DOHH2 (cell line): ENCODE data around the gene MYO7B.

Experiments used
- H3F3A ChIP-seq: fragments of 200-600 bp; sonication (generic), shearing (Covaris generic); 2 replicates; pipeline ENCODE4 v1.6.0; 2016; ENCODE audit warnings: antibody characterized with exemption, mild to moderate bottlenecking; ENCODE audit not compliant: control insufficient read depth, insufficient read depth
- H3K27ac ChIP-seq: fragments of 200-600 bp; sonication (generic); 2 replicates; pipeline ENCODE4 v1.5.1; 2014; ENCODE audit warnings: low read depth, mild to moderate bottlenecking, low read length, moderate library complexity
- H3K27me3 ChIP-seq: fragments of 200-600 bp; sonication (generic); 2 replicates; pipeline ENCODE4 v1.6.1; 2014; ENCODE audit warnings: mild to moderate bottlenecking, low read length, mixed read lengths; ENCODE audit not compliant: control insufficient read depth
- H3K36me3 ChIP-seq: fragments of 200-600 bp; sonication (generic); 2 replicates; pipeline ENCODE4 v1.6.1; 2014; ENCODE audit warnings: mild to moderate bottlenecking, low read length, moderate library complexity, mixed read lengths; ENCODE audit not compliant: control insufficient read depth
- H3K4me1 ChIP-seq: fragments of 200-600 bp; sonication (generic); 2 replicates; pipeline ENCODE4 v1.6.1; 2014; ENCODE audit warnings: mild to moderate bottlenecking, low read length, mixed read lengths; ENCODE audit not compliant: control insufficient read depth
- H3K4me2 ChIP-seq: fragments of 200-600 bp; sonication (generic); 2 replicates; pipeline ENCODE4 v1.6.0; 2014; ENCODE audit warnings: mild to moderate bottlenecking, low read length, moderate library complexity
- H3K4me3 ChIP-seq: fragments of 200-600 bp; sonication (generic); 2 replicates; pipeline ENCODE4 v1.5.1; 2014; ENCODE audit warnings: mild to moderate bottlenecking, low read length, mixed read lengths
- H3K79me2 ChIP-seq: fragments of 200-600 bp; sonication (generic); 2 replicates; pipeline ENCODE4 v1.6.1; 2014; ENCODE audit warnings: mild to moderate bottlenecking, low read length, mixed read lengths; ENCODE audit not compliant: control insufficient read depth
- H3K9me2 ChIP-seq: fragments of 200-600 bp; sonication (generic); replicated peaks from 2 replicates; pipeline ENCODE4 v1.6.1; 2014; ENCODE audit warnings: mild to moderate bottlenecking, low read length, mixed read lengths; ENCODE audit not compliant: control insufficient read depth
- H3K9me3 ChIP-seq: fragments of 200-600 bp; sonication (generic); 2 replicates; pipeline ENCODE4 v1.6.1; 2014; ENCODE audit warnings: antibody characterized with exemption, low read length, mixed read lengths; ENCODE audit not compliant: control insufficient read depth, insufficient read depth
- H4K20me1 ChIP-seq: fragments of 200-600 bp; sonication (generic); 2 replicates; pipeline ENCODE4 v1.6.0; 2014; ENCODE audit warnings: low read depth, mild to moderate bottlenecking, antibody characterized with exemption, low read length, moderate library complexity; ENCODE audit not compliant: control insufficient read depth, insufficient read depth
- CTCF ChIP-seq: fragments of 200-600 bp; sonication (generic); IDR thresholded peaks from one replicate; pipeline ENCODE4 v1.5.1; 2014; ENCODE audit warnings: antibody characterized with exemption, mild to moderate bottlenecking, low read depth, low read length; ENCODE audit not compliant: poor library complexity, severe bottlenecking
- EZH2phosphoT487 ChIP-seq: fragments of 200-600 bp; sonication (generic); IDR thresholded peaks from 2 replicates; pipeline ENCODE4 v1.6.1; 2017; ENCODE audit warnings: borderline replicate concordance, mild to moderate bottlenecking, antibody characterized with exemption, low read length, moderate library complexity, mixed read lengths

MYO7B gene

GRCh38 chr2:127652786-127653357, 117.4 kb downstream of the MYO7B start:
- no peak for TF ChIP-seq EZH2phosphoT487
- no peak for TF ChIP-seq CTCF
- H3K4me3 ChIP-seq = peak overlapping the region; percentile 25
- no peaks in the 10 kb centered on the region for H3K27me3 ChIP-seq
- no peaks in the 10 kb centered on the region for H3K9me3 ChIP-seq
- no peaks in the 10 kb centered on the region for H3K79me2 ChIP-seq
- no peaks in the 10 kb centered on the region; the same call in 1 of the 2 replicates for H3F3A ChIP-seq
- no peaks in the 10 kb centered on the region for H3K9me2 ChIP-seq
- peaks cover 30% of the 10 kb centered on the region for H3K4me1 ChIP-seq
- H3K36me3 ChIP-seq = no peaks in the 10 kb centered on the region
- H3K27ac ChIP-seq = peak overlapping the region; percentile 11; the same call in 1 of the 2 replicates
- no peaks in the 10 kb centered on the region for H4K20me1 ChIP-seq
- H3K4me2 ChIP-seq = peak overlapping the region; percentile 59

GRCh38 chr2:127653421-127654083, 118.1 kb downstream of the MYO7B start:
- no peak for TF ChIP-seq EZH2phosphoT487
- TF ChIP-seq CTCF = no peak
- no peaks in the 10 kb centered on the region for H3K9me3 ChIP-seq
- no peaks in the 10 kb centered on the region for H4K20me1 ChIP-seq
- H3K36me3 ChIP-seq = no peaks in the 10 kb centered on the region
- no peaks in the 10 kb centered on the region for H3K27me3 ChIP-seq
- no peak overlapping the region for H3K4me3 ChIP-seq
- H3K9me2 ChIP-seq = no peaks in the 10 kb centered on the region
- no peaks in the 10 kb centered on the region; the same call in 1 of the 2 replicates for H3F3A ChIP-seq
- H3K27ac ChIP-seq = no peak overlapping the region
- no peak overlapping the region for H3K4me2 ChIP-seq
- peaks cover 30% of the 10 kb centered on the region for H3K4me1 ChIP-seq
- no peaks in the 10 kb centered on the region for H3K79me2 ChIP-seq

- H4K20me1 ChIP-seq = no peaks in the 10 kb centered on the region
- no peak overlapping the region for H3K27ac ChIP-seq
- no peak for TF ChIP-seq CTCF
- TF ChIP-seq EZH2phosphoT487 = no peak
- no peaks in the 10 kb centered on the region for H3K27me3 ChIP-seq
- peaks cover 27% of the 10 kb centered on the region for H3K4me1 ChIP-seq
- no peak overlapping the region for H3K4me2 ChIP-seq
- H3K9me3 ChIP-seq = no peaks in the 10 kb centered on the region
- no peaks in the 10 kb centered on the region for H3K36me3 ChIP-seq
- no peak overlapping the region for H3K4me3 ChIP-seq
- no peaks in the 10 kb centered on the region for H3K79me2 ChIP-seq
- no peaks in the 10 kb centered on the region for H3K9me2 ChIP-seq
- H3F3A ChIP-seq = no peaks in the 10 kb centered on the region; the same call in 1 of the 2 replicates
Measured at GRCh38 chr2:127654084-127654837, 118.8 kb downstream of the MYO7B start.
